ENCODE data around the gene EIF4EBP2.

Gene EIF4EBP2, protein sequence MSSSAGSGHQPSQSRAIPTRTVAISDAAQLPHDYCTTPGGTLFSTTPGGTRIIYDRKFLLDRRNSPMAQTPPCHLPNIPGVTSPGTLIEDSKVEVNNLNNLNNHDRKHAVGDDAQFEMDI

DNA sequence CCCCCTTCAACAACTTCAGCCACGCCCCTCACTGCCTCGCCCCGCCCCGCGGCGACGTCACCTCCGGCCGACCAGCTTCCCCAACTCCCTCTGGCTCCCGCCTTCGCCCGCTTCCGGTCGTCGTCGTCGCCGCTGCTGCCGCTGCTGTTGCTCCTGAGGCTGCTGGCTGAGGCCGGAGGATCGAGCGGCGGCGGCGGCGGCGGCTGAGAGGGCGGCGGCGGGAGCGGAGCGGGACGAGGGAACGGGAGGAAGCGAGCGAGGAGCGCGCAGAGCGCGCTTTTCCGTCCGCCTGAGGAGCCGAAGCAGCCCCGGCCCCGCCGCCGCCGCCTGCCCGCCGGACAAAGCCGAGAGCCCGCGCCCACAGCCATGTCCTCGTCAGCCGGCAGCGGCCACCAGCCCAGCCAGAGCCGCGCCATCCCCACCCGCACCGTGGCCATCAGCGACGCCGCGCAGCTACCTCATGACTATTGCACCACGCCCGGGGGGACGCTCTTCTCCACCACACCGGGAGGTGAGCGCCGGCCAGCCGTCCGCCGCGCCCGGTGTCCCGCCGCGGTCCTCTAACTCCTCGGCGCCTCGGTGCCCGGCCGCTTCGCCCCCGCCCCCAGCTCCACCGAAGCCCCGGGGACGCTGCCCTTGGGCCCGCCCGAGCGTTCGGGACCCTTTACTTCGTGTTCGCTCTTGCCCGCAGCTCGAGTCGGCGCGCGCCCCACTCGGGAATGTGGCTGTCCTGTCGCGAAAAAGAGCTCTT is at the start of gene EIF4EBP2:
Gene EIF4EBP2 (plus strand): TSS at position 110 of the 751 bp plus-strand sequence. CDS start 257 bp downstream, at position 367.
- peak; percentile 27 for DNase-seq

DNA sequence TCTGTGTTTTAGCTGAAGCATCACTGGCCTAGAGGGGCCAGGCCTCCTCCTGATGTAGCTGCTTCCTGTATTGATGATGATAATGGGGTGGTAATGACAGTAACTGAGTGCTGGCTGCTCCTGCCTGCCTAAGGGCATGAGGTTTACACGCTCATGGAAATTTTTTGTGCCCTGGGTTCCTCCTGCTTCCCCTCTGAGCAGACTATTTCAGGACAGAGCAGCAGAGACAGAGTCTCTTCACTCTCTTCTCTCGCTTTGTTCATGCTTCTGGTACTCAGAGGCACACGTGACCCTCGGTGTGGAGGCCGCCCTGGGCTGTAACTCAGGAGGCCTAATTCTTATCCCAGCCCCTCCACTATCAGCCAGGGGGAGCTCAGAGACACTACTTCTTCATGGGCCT is 49.4 kb upstream of the EIF4EBP2 start:
- no peak for DNase-seq

DNA sequence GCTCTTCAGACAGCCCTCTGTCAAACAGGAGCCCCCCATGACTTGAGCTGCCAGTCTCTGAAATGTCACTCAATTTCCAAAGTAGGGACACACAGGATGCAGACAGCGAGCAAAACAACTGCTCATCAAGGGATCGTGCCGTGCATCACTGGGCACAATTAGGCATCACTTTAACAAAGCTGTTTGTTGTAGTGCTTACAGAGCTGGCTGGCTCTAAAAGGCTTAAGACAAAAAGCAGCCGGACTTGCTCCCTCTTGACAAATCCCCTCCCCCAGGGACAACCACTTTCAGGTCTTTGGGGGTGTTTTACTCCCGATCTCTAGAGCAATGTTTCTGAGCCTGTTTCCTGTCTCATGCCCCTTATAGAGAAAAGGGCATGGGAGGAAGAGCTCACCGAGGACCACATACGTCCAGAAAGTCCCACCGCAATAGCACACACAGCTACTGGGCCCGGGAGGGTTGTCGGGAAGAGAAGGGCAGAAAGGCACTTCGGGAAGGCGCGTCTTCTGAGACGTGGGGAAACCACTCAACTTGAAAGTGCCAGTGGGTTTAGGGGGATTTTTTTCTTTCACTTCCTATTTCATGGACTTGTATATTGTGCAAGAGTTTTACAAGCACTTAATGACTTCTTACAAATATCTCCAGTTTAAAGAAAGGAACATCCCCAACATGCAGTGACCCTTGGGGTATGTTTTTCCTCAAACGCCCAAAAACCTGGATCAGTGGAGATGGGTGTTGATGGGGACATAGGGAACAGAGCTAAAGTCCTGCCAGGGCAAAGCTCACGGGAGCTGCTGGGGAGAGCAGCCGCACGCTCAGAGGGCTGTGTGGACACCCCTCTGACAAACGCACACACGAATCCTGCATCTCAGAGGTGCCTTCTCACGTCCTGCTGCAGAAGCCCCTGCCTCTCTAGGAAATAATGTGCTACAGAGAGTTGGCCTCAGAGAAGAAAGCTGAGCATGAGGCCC is 48.6 kb upstream of the EIF4EBP2 start:
- no peak for DNase-seq

DNA sequence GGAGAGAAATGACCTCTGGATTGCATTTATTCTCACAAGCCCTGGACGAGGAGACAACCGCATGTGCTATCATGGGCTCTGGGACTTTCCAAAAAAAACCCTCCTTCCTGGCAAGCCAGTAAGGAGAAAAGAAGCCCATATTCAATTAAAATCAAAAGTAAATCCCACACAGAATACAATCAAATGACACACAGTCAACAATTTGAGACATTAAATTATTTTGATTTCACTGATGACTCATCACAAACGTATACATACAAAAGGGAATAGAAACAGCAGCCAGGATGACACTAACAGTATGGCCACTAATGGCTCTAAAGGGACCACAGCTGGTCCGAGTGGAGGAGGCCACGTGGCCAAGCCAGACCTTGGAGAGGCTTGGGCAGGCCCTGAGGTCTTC is 46.4 kb upstream of the EIF4EBP2 start:
- no peak for DNase-seq

DNA sequence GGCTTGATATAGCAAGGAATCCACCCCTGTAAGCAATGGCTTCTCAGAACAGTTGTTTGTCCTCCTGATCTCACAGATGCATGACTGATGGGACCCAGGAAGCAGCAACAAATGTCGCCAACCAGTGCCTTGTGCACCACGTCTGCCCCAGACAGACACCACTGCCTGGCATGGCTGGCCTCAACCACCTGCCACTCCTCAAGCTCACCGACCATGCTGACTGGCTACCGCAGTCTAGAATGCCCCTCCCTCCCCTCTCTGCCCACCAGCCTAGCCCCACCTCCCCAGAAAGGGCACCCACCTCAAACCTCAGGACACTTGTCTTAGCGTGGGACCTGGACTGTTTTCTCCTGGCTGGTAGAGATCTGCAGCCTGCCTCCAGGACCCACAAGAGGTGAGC is 45.5 kb upstream of the EIF4EBP2 start:
- no peak for DNase-seq

- DNase-seq, result no peak
Measured at GRCh38 chr10:70359017-70359550, 44.9 kb upstream of the EIF4EBP2 start.

DNA sequence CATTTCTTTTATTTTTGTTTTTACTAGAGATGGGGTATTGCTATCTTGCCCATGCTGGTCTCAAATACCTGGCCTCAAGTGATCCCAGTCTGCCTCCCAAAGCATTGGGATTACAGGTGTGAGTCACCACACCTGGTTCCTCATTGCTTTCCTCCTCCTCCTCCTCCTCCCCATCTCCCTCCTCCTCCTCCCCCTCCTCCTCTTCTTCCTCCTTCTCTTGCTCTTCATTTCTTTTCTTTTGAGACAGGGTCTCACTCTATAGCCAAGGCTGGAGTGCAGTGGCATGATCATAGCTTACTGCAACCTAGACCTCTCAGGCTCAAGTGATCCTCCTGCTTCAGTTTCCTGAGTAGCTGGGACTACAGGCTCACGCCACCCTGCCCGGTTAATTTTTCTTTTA is 43.7 kb upstream of the EIF4EBP2 start:
- no peak for DNase-seq

DNA sequence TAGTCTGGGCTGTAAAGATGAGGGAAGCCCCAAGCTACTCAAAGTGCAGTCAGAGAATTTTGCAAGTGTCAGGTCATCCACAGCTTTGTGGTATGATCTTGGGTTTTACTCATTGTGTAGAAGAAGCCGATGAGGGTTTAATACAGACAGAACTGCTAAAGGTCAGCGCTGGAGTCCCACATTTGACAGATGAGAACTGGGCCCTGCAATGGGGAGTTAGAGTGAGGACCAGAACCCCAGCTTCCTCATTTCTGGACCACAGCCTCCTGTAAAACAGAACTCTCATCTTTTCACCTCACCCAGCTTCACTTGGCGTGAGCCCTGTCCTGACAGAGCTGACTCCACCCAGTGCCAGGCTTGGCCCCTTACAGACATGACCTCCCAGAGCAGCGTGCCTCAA is 41.6 kb upstream of the EIF4EBP2 start:
- DNase-seq, result no peak

- DNase-seq, result no peak
Measured at GRCh38 chr10:70363292-70363691, 40.7 kb upstream of the EIF4EBP2 start.

DNA sequence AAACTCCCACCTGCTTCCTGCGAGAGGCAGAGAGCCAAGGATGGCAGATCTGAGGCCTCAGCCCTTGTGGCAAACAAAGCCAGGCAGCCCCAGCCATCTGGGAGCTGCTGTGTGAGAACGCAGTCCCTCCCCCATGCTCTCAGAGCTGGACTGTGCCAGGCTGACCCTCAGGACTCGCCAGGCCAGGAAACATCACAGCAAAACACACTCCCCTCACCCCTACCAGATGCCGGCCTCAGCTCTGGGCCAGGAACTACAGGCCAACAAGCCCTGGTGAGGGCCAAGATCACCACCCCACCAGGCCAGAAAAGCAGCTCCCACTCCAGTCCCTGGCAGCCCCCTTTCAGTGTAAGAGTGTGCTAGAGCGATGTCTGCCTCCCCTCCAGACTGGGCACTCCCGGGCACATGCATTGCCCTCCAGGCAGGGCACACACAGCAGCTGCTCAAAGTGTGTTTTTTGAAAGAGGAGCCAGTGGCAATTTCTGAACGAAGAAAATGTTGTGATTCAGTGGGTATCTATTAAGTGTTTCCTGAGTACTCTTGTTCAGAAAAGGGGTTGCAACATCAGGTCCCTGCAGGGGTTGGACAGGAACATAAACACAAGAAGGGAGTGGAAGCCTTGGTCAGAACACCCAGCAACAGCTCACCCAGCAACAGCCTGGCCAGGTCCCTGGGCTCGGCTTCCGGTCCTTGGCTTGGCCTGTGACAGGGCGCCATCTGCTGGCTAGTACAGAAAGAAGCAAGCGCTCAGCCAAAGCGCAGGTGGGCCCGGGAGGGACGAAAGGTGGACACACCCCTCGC is 39.8 kb upstream of the EIF4EBP2 start:
- no peak for DNase-seq

DNA sequence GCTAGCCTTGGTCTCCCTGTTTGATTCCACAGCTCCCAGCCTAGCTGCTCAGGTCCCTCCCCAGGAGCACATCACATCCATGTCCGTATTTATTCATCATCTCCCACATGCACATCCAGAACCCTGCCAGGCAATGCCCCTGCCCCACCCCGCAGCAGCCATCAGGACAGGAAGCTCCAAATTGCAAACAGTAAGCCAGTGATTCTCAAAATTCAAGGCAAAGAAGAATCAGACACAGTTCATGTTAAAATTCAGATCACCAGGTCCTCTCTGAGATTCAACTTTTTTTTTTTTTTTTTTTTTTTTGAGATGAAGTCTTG is 39.2 kb upstream of the EIF4EBP2 start:
- DNase-seq, result no peak

GRCh38 chr10:70367195-70367796 is 36.6 kb upstream of the EIF4EBP2 start:
- DNase-seq, result no peak

GRCh38 chr10:70368774-70369482 is 35.0 kb upstream of the EIF4EBP2 start:
- DNase-seq, result no peak

DNA sequence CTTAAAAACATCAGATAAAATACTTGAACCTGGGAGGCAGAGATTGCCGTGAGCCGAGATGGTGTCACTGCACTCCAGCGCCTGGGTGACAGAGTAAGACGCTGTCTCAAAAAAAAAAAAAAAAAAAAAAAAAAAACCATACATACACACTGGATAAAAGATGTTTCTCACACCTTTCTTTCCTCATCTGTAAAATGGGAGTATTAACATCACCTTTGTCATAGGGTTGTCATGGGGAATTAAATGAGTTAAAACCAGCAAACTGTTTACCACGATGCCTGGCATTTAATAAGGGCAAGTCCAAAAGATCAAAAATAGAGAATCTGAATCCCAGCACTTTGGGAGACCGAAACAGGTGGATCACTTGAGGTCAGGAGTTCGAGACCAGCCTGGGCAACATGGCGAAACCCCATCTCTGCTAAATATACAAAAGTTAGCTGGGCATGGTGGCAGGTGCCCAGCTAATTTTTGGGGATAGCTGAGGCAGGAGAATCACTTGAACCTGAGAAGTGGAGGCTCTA is 34.4 kb upstream of the EIF4EBP2 start:
- no peak for DNase-seq

- no peak for DNase-seq
Measured at GRCh38 chr10:70370766-70371165, 33.2 kb upstream of the EIF4EBP2 start.

DNA sequence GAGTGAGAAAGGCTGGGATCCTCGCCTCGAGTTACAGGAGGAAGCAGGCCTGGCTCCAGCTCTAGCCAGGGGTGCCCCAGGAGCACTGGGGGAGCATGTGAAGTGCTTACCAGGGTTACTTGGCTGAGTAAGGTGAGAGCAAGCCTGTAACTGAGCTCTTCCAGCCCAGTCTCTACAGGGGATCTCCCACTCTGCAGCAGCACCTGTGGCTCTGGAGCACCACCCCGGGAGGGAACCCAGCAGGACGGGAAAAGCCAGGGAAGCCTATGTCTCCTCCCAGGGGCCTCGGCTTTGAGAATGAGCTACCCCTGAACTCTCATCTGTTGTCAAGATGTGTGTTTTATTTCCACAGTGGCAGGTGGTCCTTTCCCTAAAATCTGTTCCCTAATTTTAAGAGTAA is 32.1 kb upstream of the EIF4EBP2 start:
- DNase-seq, result no peak

- DNase-seq, result no peak
Measured at GRCh38 chr10:70374775-70375614, 28.9 kb upstream of the EIF4EBP2 start.

DNA sequence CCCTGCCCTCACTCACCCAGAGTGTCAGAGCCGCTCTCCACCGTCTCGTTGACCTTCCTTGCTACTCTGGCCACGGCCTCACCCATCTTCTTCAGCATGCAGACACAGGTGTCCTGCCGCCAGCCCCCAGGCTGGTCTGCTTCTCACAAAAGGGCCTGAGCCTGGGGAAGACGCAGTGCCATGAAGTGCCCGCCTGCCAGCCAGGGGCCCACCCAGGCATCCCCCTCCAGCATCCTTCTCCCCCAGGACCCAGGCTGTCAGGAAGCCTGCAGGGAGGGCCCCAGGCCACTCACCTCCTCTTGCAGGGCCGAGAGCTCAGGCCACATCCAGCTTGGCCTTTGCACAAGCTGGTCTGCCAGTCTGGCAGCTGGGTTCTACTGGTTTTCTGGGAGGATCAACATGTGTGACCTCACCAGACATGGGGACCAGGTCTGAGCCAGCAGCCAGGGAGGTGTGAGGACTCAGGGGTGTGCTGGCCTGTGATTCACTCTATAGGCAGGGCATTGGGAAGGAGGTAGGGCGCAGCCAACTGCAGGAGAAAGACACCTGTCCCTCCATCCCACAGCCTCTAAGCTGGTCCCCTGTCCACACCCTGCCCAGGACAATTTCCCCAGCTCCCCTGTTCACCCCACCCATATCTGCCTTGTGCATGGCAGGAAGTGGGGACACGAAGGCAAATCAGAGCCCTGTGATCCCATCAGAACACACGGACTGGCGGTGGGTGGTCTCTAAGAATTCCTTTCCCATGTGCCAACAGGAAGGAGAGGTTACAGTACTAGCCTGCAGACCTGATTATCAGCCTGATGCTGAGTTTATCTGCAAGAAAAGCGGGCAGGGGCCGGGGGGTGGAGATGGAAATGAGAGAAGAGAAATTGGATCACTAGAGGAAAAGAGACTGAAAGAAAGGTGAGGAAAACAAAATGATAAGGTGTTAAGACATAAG is 27.2 kb upstream of the EIF4EBP2 start:
- no peak for DNase-seq

- DNase-seq, result no peak
Measured at GRCh38 chr10:70378122-70378521, 25.8 kb upstream of the EIF4EBP2 start.

Measured in NCI-H187 treated with DMSO at 0.1 percent for 48 hours (cell line).